Colonic mucosa (tissue), 4 donors: ENCODE data around the gene C17orf78. TPM values are rescaled to one million over a fixed set of nuclear protein-coding genes. Genes with fewer than 3 reads are reported as not detected.
"Not testable (repeated sequence)": the region's sequence is repeated elsewhere in the genome, so short reads cannot be mapped to it uniquely, and the experiment has no call there.

ENCODE experiments used
- DNase-seq: peaks from one replicate; pipeline ENCODE4 v3.0.0-alpha.2; 2020
- H3K27ac ChIP-seq: fragments of 200-600 bp; one replicate; pipeline ENCODE4 v1.8.0; 2021
- H3K27me3 ChIP-seq: fragments of 200-600 bp; one replicate; pipeline ENCODE4 v1.8.0; 2021
- H3K36me3 ChIP-seq: fragments of 200-600 bp; one replicate; pipeline ENCODE4 v1.8.0; 2021
- H3K4me1 ChIP-seq: fragments of 200-600 bp; one replicate; pipeline ENCODE4 v1.8.0; 2021; ENCODE audit warnings: mild to moderate bottlenecking
- H3K4me3 ChIP-seq: fragments of 200-600 bp; one replicate; pipeline ENCODE4 v1.8.0; 2021
- H3K9ac ChIP-seq, 2 donors: one replicate each; pipeline ENCODE4 v1.7.0; 2013; ENCODE audit warnings: control low read depth in 2 of 2, low read depth in 2 of 2, low read length in 2 of 2
- H3K9me3 ChIP-seq: fragments of 200-600 bp; one replicate; pipeline ENCODE4 v1.8.0; 2021
- CTCF ChIP-seq: fragments of 200-600 bp; IDR thresholded peaks from one replicate; pipeline ENCODE4 v1.8.0; 2022; ENCODE audit warnings: antibody characterized with exemption, mild to moderate bottlenecking
- intact Hi-C: fragments of 100-400 bp; cut with DNase I; formaldehyde crosslinking; loops from one replicate; pipeline ENCODE4 v1.14.1; 2022
- total RNA-seq, 2 donors: library from RNA; stranded (reverse); fragmentation: NEBNext Ultra II Directional in 1 of 2; extraction: Animal tissue kit (Norgen Biotek cat#: 25700) in 1 of 2; gene quantifications; one replicate each; pipeline ENCODE4 v1.2.1, GENCODE V29; 2021
- donor health status: healthy.
- donor health status: DM: no; HTN: no; CAD: no.
- donor health status: DM: no; HTN: no; CAD: no.

C17orf78 gene
- total RNA-seq, 2 donors from 2014 or later, result not detected

GRCh38 chr17:37399265-37399803, 23.5 kb downstream of the C17orf78 start:
- no peak overlapping the region for H3K27ac ChIP-seq
- no peaks in the 10 kb centered on the region for H3K4me1 ChIP-seq
- H3K9ac ChIP-seq, result no peak overlapping the region
- no peaks in the 10 kb centered on the region for H3K9me3 ChIP-seq
- intact Hi-C loops, result no loop called here
- no peaks in the 10 kb centered on the region for H3K27me3 ChIP-seq
- H3K36me3 ChIP-seq, result no peaks in the 10 kb centered on the region
- TF ChIP-seq CTCF, result no peak
- DNase-seq, result peak; percentile 19
- H3K4me3 ChIP-seq, result no peak overlapping the region

GRCh38 chr17:37400505-37400904, 24.7 kb downstream of the C17orf78 start:
- H3K27me3 ChIP-seq, result no peaks in the 10 kb centered on the region
- H3K4me1 ChIP-seq, result no peaks in the 10 kb centered on the region
- intact Hi-C loops, result no loop called here
- no peaks in the 10 kb centered on the region for H3K36me3 ChIP-seq
- H3K9me3 ChIP-seq, result no peaks in the 10 kb centered on the region
- H3K27ac ChIP-seq, result no peak overlapping the region
- no peak overlapping the region for H3K9ac ChIP-seq
- no peak for TF ChIP-seq CTCF
- no peak overlapping the region for H3K4me3 ChIP-seq
- DNase-seq, result no peak

- H3K36me3 ChIP-seq, H3K27ac ChIP-seq, intact Hi-C loops, H3K27me3 ChIP-seq, H3K9me3 ChIP-seq, H3K4me1 ChIP-seq, H3K9ac ChIP-seq: not testable (repeated sequence)
- peak overlapping the region; percentile 72 for H3K4me3 ChIP-seq
- peak; percentile 27 for DNase-seq
Observed at GRCh38 chr17:37405522-37405921, 29.7 kb downstream of the C17orf78 start.

- intact Hi-C loops, result no loop called here
- no peaks in the 10 kb centered on the region for H3K4me1 ChIP-seq
- no peak for DNase-seq
Observed at GRCh38 chr17:37405955-37406634, 30.3 kb downstream of the C17orf78 start.

GRCh38 chr17:37406635-37407461, 31.1 kb downstream of the C17orf78 start, which contains the start of the genes ACACA and TADA2A:
TSS of gene ACACA (minus strand) at chr17:37406836. CDS start at chr17:37406299, 537 bp downstream.
TSS of gene TADA2A (plus strand) at chr17:37406886. CDS start at chr17:37411366, 4,480 bp downstream.
- DNase-seq, result peak; percentile 82
- no peaks in the 10 kb centered on the region for H3K27me3 ChIP-seq
- H3K4me3 ChIP-seq, result peak within 1 kb of the TSS; percentile 72
- no peak for TF ChIP-seq CTCF
- no peaks in the 10 kb centered on the region for H3K4me1 ChIP-seq
- H3K36me3 ChIP-seq, result no peaks in the 10 kb centered on the region
- H3K27ac ChIP-seq, result peak within 1 kb of the TSS; percentile 97
- intact Hi-C loops, result no loop called here
- peak within 1 kb of the TSS; percentile 89 to 94 for H3K9ac ChIP-seq
- H3K9me3 ChIP-seq, result no peaks in the 10 kb centered on the region

More at GRCh38 chr17:37405955-37406634, 30.3 kb downstream of the C17orf78 start:
- no peaks in the 10 kb centered on the region for H3K36me3 ChIP-seq
- H3K9me3 ChIP-seq, result no peaks in the 10 kb centered on the region
- H3K9ac ChIP-seq, result peak overlapping the region; percentile 73 to 89
- H3K27me3 ChIP-seq, result no peaks in the 10 kb centered on the region
- TF ChIP-seq CTCF, result no peak
- peak overlapping the region; percentile 97 for H3K27ac ChIP-seq
- peak overlapping the region; percentile 72 for H3K4me3 ChIP-seq

GRCh38 chr17:37408145-37408479, 32.3 kb downstream of the C17orf78 start:
- H3K36me3 ChIP-seq, DNase-seq, H3K27me3 ChIP-seq, intact Hi-C loops, H3K4me1 ChIP-seq, H3K9ac ChIP-seq, H3K9me3 ChIP-seq, H3K4me3 ChIP-seq: not testable (repeated sequence)
- H3K27ac ChIP-seq, result peak overlapping the region; percentile 97
